LoVo (cell line): Measurements from ENCODE around the gene SMURF2.

ENCODE experiments used
- DNase-seq: peaks from one replicate; pipeline ENCODE4 v3.0.0-alpha.2; 2016; ENCODE audit warnings: low spot score

Gene SMURF2

GRCh38 chr17:64502809-64503208 is 159.3 kb downstream of the SMURF2 start:
- DNase-seq, result peak; percentile 12

DNA sequence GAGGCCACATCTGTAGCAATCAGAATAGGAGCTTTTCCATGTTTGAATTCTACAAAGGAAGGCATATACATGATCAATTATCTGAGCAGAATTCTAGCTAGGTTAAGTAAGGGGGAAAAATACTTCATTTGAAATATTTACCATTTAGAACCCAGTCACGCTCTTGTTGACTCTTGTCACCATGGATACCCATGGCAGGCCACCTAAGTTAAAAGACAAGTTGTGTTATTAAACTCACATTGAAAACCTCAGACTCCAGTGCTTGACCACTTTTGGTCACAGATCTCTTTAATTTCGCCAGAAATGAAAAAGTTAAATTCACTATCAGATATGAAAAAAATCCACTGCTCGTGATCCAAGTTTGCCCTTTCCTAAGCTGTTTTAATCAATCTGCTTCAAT is 160.1 kb downstream of the SMURF2 start:
- DNase-seq, result no peak

DNA sequence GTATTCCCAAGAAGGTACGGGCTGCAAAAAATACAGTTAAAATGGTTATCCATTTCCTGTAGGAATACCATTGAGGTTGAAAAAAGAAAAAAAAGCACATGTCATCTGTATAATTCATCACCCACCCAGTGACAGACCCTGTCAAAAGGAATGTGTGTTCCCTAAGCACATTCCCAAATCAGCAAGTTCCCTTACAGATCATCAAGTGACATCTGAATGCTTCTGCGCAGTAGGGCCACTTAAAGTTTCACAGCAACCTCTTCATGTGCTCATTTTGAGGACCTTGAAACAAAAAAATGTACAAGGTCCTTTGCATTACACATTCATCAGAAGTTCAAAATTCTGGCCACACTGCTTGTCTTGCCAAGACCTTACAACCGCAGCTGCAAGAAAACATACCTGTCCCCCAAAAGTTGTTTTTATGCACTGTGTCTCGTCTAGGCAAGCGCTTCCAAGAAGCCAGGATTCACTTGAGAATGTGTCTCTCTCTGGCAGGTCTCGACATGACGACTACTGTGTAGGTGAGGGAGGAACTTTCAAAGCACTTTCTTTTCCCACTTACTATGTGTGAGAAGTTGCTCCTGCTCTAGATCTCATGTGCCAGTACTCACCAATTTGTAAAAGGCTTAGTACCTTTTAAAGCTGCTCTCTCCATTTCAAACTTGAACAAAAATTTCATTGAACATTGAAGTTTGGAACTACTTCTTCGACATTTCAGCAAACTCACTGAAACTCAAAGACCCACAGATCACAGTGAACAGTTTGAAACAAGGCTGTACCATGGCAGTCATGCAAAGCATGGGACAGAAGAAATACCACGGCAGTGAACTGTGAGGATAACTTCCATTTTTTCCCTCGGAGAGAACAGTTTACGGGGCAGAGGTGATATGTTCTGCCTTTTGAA is 161.0 kb downstream of the SMURF2 start:
- DNase-seq, result peak; percentile 22

DNA sequence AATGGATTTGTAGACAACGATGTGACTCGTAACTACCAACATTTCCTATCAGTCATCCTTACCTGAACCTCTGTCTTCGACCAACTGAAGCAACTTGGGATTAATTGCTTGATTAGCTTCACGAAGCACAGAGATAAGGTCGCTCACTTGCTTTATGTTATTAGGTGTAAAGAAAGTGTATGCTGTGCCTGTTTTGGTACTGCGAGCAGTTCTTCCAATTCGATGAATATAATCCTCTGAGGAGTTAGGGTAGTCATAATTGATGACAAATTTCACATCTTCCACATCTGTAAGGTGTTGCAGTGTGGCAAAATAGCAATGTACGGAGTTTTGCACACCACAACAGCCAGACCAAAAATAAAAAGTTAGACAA is 161.6 kb downstream of the SMURF2 start:
- DNase-seq, result no peak

DNA sequence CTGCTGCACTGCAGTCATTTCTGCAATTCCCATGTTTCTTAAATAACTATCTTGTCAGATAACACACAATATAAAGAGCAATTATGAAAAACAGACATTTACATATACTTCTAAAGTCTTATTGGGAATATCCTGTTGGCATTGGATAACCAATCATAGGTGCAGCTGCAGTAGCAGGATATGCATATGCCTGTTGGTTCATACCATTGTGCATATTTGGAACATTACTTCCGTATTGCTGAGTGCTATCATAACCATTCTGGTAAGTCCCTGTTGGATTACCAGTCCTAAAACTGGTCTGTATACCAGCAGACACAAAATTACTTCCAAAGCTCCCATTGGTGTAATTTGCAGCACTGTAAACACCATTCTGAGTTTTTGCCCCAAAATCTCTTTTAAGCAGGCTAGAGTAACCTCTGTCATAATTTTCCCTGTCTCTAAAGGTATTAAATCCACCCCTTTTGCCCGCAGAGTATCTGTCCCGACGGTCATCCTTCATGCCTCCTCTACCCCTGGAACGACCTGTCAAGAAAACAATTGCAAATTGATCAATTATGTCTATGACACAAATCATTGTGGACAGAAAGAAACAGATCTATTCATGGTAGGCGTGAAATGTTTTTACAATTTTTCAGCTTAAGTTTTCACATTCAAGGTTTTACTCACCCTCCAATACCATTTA is 162.2 kb downstream of the SMURF2 start:
- DNase-seq, result peak; percentile 46

DNA sequence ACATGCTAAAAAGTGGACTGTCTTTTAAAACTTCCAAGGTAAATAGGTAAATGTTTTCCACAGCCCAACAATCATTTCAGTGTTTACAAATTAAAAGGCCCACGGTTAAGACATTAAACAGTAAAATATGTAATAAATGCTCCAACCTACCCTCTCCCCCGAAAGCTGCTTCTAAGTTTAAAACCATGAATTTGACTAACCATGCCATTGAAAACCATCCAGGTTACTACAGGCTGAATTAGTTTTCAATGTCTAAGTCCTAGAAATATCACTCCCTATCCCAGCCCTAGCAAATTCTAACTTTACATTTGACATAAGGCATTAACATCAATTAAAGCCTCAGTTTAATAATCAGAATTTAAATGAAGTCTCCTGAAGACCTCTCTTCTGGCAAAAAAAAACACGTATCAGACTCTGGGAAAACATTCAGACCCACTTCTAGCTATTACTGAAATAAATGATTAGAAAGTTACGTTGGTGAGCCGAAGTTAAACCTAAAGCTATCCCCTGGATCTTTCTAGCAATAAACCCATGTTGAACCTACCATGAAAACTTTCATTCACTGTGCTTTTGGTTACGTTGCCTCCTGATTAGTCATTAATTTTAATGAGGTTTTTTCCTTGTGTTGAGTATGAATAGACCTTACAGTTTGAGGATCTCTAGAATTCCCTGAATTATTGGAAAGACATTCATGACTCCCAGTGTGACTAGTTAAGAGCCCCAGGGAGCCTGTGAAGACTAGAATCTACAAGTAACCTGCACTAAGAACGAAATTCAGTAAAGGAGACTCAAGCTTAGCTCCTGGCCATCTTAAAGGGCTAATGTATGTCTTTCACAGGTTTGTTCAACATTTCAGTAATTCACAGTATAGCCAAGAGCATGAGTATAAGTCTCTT is 163.6 kb downstream of the SMURF2 start:
- peak; percentile 50 for DNase-seq

DNA sequence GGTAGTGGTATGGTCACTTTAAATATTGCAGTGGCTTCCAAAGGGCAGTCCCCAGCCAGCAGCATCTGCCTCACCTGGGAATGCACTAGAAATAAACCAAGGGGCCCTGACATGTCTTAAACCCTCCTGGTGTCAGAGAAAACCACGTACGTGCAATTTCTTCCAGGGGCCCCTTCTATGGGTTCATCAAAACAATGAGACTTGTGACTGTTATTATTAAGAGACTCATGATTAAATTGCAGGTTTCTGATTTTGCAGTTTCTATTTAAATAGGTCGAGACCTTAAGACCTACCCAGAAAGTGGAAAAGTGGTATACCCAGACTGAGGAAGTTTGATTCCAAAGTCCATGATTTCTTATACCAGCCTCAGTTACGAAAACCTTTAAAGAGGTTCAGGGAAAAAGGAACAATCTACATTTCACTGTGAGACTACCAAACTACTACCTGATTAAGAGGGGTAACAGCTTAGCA is 164.5 kb downstream of the SMURF2 start:
- peak; percentile 48 for DNase-seq

- peak; percentile 97 for DNase-seq
Observed at GRCh38 chr17:64496786-64497564, 165.1 kb downstream of the SMURF2 start, which contains the start of gene POLG2. Gene POLG2 (minus strand): TSS chr17:64497054. CDS start chr17:64496968, 86 bp downstream.

GRCh38 chr17:64496348-64496785 is 165.7 kb downstream of the SMURF2 start:
- no peak for DNase-seq
